ENCODE data around the gene SNCAIP.

SNCAIP gene

DNA sequence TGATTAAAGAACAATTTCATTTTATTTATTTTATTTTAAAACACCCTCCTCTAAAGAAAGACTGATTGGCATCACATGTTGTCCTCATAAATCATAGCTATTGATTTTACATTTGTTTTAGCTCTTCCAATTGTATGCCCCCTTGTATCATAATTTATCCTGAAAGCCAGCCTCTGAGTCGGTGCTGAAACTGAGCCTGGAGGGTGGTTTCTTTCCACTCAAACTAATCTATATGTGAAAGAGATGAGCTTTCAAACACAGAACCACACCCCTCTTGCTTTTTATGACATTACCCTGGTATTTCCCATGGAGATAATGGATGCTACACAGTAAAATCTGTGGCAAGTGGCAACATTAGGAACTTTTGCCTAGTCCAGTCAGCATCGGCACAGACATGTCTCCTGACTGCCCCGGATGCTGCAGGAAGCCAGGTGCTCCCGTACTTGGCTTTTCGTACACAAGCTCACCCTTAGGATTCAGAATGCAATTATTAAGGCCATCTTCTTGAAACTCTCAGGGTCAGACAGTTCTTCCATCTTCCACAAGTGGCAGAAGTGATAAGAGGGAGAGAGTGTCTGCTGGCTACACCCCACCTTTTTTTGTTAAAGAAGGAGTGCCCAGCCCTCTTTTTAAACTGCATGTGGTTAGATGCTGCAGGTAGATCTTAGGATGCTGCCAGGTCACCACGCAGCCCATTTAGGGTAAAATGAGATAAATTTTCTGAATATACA is 91.1 kb downstream of the SNCAIP start:
- DNase-seq, result no peak

DNA sequence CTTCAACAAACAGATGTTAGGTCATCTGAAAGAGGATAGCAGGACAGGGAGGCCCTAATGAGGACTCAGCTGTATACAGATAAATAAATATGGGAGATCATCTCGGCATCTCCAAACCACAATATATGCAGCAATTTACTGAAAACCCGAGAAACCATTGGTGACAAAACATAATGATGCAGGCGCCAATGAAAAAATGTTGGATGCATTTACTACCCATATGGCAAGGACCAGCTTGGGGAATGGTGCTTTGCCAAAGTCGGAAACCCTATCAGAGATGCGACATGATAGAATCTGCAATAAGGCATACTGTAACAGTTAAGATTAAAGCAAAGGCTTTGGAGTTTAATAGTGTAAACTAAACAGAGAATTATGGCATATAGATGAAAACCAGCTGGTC is 92.0 kb downstream of the SNCAIP start:
- no peak for DNase-seq

DNA sequence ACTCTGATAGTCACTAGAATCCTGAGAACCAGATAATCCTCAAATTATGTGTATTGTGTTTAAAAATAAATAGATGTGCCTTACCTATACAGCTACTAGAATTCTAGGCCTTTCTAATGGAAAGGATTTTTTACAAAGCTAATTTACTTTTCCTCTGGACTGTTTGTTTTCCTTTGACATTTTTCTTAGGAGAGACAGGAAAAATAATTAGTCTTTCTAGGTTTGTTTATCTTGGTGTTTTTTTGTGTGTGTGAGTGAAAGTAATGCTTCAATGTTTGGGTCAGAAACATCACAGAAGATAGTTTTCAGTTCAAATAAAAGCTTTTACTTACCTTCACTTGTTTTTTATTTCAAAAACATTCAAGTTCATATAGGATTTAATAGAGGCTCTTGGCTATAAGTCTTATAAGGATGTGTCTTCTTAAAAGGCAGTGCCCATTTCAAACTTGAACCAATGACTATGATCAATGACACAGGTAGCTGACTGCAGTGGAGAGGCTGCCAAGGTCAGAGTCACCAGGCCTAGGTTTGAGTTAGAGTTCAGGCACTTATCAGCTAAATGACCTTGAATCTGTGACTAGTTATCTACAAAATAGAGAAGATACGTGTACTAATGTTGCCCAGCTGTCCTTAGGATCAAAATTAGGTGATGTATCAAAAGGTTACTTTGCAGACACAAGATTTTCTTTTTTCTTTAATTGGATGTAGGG is 92.8 kb downstream of the SNCAIP start:
- no peak for DNase-seq

DNA sequence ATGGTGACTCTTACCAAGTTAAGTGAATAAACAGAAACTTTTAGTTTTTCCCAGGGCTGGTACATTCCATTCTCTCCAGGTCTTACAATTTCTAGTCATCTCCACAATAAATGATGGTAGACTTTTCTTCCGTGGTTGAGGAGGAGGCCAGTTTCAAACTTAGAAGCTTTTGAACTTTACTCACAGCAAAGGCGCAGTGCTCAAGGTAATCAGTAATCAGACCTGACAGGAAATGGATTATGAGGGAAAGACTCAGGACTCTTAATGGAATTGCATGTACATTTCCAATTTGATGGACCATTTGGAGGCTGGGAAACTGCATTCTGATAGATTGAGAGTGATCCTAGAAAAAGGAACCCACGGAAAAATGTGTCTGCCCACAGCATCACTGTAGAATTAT is 93.7 kb downstream of the SNCAIP start:
- DNase-seq, result no peak

DNA sequence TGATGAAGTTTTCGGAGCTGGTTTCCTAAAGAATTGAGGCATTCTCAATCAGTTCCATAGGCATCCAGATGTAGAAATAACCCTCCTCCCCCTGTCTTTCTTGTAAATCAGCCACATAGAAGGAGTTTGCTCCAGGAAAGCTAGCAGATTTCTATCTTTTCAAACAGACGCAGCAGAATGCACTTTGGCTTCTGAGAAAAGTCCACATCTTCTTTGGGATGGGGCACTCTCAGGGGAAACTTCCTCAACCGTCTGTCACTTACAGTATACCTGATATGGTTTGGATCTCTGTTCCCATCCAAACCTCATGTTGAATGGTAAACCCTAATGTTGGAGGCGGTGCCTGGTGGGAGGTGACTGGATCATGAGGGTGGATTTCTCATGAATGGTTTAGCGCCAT is 94.1 kb downstream of the SNCAIP start:
- no peak for DNase-seq

DNA sequence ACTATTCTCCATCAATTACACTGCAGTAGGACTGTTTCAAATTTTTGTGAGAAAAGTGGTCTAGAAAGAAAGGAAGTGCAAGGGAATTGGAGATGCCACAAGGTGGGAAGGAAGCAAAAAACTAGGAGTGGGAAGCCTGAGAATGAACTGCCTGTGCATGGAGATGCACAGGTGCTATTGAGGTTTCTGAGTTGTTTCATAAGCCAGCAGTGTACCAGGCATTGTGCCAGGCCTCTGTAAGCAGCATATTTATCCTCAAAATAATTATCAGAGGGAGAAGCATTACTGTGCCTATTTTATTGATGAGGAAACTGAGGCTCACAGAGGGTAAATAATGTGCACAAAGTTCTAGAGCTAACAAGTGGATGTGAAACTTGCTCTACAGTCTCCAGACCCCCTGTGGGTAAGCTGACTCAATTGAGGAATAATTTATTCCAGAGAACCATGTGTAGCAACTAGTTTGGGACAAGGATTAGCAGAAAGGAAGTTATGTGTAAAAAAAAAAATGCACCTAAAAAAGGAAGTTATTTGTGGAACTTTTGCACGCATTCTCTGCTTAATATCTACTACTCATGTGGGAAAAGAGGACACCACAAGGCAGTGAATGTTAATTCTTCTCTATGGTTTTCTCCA is 96.7 kb downstream of the SNCAIP start:
- DNase-seq, result no peak

DNA sequence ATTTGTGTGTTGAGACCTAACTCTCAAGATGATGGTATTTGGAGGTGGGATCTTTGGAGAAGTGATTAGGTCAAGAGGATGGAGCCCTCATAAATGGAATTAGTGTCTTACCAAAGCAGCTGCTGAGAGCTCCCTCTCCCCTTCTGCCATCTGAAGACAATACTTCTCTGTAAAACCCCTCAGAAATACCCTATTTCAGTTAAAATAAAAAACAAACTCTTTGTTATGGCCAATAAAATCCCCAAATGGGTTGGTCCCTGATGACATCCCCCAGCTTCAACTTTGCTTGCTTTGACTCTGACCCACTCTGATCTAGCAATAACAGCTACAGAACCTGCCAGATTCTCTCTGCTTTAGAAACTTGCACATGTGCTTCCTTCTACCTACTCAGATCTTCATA is 100.9 kb downstream of the SNCAIP start:
- no peak for DNase-seq

DNA sequence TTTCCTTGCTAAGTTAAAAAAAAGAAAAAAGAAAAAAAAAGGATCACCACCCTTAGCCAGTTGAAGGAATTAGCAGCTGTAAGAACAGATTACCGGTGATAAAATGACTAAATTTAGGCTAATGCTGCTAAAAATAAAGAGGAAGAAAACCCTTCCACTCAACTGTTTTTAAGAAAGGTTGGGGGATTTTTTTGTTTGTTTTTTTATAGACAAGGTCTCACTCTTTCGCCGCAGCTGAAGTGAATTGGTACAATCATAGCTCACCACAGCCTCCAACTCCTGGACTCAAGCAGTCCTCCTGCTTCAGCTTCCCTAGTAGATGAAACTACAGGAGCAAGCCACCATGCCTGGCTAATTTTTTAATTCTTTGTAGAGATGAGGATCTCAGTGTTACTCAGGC is 101.7 kb downstream of the SNCAIP start:
- no peak for DNase-seq

DNA sequence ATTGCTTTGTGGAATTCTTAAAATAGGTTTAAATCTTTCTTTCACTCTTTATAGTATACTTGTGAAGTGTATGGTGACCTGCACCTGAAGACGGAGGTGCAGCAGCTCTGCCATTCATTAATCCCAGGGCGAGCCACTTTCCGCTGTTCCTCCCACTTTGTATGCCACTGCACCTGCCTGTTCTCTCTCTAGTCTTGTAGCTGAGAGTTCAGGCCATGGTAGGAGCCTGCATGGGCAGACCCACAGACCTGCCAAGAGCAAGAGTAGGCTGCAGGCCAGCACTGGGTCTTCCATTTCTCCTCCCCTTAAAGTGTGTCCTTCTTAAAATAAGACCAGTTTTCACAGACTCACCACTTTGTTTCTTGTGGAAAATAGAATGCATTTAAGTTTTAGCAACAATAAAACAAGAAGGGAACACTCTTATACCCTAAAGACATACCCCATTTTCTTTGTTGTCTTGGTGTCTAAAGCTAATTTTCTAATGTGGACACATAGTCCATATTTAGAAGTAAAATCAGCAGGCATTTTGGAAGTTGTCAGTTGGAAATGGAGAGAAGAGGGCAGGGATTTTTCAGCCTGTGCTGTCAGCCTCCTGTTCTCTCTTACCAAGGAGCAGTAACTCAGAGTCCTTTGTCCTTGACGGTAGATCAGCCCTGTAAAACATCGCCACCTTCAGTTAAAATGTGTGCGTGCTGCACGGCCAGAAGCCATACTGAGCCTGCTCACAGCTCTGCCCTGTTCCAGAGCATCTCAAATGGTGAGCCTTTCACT is 103.2 kb downstream of the SNCAIP start:
- no peak for DNase-seq

DNA sequence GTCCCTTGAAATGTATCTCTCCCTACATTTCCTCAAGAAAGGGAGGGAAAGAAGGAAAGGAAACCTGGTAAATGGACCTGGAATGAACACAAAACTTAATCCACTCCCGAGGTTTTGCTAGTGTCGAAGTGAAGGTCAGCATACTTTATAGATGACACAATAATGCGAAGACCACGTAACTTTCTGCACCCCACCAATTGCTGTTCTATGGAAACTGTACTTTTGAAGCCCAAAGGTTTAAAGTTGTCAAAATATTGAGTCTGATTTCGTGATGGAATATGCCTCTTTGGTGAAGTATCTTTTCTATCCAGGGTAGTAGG is 103.7 kb downstream of the SNCAIP start:
- no peak for DNase-seq

DNA sequence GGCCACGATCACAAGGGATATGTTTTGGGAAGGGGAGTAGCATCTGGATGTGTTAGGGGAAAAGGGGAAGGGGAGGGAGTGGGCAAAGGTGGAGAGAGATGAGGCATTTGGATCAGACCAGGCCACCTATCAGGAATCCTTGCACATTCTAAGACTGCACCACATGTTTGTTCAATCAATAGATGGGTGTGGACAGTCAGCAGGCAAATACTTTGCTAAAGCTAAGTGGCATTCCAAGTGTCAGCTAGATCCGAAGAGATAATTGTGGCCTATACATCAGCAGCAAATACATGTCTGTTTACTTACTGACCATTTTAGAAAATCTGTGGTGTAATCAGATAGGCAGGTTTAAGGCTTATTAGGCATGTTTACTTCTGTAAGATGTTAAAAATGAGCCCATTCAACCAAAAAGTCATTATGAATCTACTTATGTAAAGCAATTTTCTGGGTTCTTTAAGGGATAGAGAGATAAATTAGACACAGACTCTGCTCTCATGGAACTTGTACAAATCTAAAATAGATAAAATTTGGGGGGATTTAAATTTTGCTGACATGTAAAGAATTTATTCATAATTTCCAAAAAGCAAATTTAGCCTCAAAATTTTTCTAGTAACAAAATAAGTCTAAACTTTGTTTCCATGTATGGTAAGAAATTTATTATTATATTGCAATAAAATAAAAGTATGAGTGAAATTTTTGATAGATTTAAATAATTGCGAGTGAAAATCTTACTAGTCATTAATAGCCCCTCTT is 107.3 kb downstream of the SNCAIP start:
- DNase-seq, result no peak

DNA sequence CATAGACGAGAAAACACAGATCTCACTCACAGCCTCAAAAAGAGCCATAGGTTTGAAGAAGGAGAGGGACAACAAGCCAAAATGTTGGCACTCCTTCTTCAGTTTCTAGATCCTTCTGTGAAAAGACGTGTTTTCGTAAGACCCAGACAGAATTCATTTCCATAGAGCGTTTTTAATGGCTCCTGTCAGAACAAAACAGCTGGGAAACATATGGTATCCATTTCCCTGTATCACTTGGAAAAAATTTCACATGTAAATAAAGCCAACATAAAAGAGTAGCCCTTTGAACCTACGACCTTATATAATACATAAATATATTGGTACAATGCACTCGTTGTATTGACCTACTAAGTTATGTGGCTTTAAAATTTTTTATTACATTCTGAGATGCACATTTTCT is 108.1 kb downstream of the SNCAIP start:
- DNase-seq, result no peak

DNA sequence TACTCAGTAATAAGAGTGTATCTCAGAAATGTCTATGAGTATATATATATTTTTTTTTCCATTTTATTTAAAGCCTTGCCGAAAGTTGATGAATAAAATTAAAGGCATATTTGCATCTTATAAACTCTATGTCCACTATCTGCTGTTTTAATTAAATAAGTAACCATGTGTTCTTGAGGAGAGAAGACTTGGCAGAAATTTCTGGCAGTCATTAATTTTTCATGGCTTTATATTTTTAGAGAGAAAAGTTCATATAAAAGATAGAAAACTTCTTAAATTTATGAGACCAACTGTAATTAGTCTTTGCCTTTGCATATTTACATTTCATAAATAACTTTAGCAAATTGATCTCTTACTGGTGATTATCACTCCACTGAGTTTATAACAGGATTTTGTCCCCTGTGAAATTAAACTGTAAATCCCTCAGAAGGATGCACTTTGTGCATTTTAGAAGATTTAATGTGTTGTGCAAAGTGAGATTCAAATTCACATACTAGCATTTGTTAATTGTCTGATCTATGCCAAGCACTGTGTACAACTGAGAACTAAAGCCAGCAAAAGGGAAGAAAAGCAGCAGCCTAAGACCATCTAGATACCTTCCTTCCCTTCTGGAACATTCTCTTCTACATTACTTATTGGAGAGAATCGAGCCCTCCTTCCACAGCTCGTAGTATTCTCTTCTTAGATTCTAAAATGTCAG is 108.7 kb downstream of the SNCAIP start:
- no peak for DNase-seq

DNA sequence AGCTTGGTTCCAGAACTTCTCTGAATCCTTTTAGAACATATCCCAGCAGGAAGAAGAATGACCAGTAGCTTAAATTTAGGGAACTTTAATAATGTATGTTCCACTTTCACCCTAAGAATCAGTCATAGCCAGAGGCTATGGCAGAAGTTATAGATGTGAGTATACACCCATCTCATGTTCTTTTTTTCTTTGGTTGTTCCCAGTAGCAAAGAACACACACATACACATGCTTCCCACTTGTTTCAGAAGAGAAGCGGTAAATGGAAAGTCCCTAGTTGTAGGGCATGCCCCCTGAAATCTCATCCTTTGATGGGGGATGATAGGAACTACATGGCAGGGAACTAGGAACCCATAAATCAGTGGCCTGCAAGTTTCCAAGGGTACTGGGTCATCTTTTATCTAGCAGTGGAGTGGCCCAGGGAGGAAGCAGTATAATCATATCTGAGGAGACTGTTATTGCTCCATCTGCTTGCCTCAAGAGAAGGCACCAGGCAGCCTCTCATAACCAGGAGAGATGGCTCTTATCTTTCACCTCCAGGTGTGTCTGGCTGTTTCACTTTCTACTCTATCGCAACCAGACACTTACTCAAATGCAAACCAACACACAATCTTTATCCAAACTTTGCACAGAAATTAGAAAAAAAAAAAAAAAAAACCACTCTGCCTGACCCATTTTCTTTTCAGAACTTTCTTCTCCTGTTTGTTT is 109.5 kb downstream of the SNCAIP start:
- DNase-seq, result no peak

DNA sequence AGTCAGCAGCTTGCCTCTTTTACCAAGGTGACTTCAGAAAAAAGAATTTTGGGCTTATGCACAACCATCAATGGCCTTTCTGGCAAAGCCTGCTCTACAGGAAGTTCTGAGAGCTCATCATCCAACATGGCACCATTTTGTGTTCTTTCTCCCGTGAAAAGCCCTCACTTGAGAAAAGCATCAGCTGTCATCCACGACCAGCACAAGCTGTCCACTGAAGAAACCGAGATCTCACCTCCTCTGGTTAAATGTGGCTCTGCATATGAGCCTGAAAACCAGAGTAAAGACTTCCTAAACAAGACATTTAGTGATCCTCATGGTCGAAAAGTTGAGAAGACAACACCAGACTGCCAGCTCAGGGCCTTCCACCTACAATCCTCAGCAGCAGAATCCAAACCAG is 111.2 kb downstream of the SNCAIP start:
- no peak for DNase-seq

DNA sequence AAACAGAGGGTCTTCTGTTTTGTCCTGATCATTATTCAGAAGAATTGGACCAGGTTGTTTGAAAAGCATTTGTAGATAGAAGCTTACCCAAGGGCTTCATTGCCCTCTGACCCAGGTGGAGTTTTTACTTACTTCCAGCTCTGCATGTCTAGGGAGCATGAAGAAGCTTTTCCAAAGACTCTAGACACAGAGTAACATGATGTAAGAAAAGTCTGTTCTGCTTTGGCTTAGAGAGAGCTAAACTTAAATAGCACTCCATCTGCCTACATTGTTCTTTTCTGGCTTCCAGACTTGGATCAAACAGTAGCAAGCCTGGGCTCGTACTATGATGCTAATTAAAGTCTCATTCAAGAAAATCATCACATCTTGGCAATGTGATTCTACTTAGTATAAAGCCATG is 112.1 kb downstream of the SNCAIP start:
- no peak for DNase-seq

DNA sequence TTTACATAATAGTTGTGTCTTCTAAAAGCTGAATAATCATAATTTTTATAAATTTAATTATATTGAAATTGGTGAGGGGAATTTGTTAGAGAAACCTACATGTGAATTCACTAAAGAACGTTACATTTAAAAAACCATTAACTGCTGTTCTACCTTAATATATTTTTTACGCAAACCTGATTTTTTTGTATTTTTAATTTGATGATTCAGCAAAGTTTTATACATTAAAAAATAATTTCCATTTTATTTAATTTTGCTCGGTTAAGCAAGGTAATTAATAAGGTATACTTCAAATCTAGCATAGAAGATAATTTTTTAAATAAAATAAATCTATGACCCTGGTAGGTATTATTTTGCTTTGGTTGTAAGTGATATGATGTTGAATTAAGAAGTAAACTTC is 114.3 kb downstream of the SNCAIP start:
- DNase-seq, result no peak

DNA sequence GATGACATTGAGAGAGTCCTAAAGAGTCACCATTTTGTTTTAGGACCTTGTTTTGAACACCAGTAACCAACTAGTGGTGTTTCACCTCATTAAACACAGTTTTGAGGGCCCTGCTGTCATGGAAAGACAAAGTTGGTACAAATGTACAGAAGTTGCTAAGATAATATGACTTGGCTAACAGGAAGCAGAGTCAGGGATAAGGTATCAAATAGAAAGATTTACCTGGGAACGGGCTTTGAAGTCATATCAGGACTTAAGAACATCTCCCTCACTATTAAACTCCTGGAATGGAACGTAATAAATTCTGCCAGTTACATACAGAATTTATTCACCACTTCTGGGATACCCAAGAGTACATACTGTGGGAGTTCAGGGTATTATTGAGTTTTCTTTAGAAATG is 115.6 kb downstream of the SNCAIP start:
- no peak for DNase-seq

DNA sequence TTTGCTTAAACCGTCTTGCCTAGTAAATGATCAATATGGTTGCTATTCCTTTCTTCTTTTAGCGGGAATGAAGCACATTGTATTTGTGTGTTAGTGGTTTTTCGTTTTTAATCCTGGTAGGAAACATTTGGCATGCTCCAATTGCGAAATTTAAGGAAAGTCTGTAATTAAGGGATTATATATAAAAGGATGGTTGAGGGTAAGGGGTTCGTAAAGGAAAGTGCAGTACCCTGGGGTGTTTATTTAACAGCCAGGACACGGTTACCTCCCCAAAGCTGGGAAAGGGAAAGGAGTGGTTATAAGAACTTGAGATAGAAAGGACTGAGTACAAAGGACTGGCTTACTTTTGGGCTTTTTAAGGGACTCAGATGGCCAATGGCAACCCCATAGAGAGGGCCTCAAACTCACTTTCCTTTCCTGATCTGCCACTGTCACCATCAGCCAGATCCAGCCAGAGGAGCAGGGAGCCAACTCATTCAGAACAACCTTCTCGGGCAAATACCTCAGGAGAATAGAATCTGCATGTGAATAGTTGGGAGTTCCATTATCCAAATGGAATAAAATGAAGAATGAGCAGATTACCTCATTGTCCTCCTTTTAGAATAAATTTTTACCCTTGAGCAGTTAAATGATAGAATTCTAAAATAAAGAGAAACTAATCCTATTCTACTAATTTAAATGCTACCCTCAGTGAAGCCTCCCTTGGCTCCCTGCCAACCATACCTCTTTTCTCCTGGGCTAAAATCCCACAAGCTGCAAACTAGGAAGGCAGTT is 117.7 kb downstream of the SNCAIP start:
- DNase-seq, result no peak

DNA sequence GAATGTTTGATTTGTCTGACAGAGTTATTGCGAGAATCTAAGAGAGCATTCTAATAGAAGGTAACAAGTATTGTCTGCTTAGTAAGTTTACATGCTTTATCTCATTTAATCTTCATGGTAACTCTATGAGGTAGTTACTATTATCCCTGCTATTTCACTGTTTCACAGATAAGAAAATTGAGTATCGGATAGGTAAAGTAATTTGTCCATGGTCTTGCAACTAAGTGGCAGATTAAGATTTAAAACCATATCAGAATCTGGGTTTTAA is 118.2 kb downstream of the SNCAIP start:
- no peak for DNase-seq

DNA sequence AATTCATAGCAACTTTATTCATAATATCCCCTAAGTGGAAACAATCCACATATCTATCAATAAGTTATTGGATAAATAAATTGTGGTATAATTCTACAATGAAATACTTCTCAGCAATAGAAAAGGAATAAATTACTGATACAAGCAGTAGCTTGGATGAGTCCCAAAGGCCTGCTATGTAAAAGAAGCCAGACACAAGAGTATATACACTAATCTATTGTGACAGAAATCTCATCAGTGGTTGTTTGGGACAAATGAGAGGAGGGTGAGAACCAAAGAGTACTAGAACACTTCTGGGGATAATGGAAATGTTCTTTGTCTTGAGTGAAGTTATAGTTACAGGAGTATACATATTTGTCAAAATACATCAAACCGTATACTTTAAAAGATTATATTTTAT is 119.3 kb downstream of the SNCAIP start:
- DNase-seq, result no peak

Measured in CD4-positive, alpha-beta T cell treated with Interleukin-12 subunit alpha and Interleukin-12 subunit beta, for 1 hour (primary cell).